OCI-LY3 (cell line): Measurements from ENCODE around the gene UGT1A5.

Experiments
- H2AFZ ChIP-seq: fragments of 200-600, 300-600 bp; shearing (Covaris generic); 2 replicates; pipeline ENCODE4 v1.6.0; 2014; ENCODE audit warnings: antibody characterized with exemption, low read depth, low read length
- H3K27ac ChIP-seq: fragments of 200-600, 300-600 bp; sonication (generic); 2 replicates; pipeline ENCODE4 v1.5.1; 2014; ENCODE audit warnings: mild to moderate bottlenecking, low read length, moderate library complexity, mixed read lengths
- H3K27me3 ChIP-seq: fragments of 200-600, 300-600 bp; sonication (generic); 2 replicates; pipeline ENCODE4 v1.6.1; 2014; ENCODE audit warnings: low read depth, low read length, mixed read lengths
- H3K36me3 ChIP-seq: fragments of 200-600, 300-600 bp; sonication (generic); replicated peaks from 2 replicates; pipeline ENCODE3; 2014; ENCODE audit warnings: low read depth, low read length, mixed read lengths
- H3K4me1 ChIP-seq: fragments of 300-600, 200-600 bp; sonication (generic); 2 replicates; pipeline ENCODE4 v1.6.1; 2014; ENCODE audit warnings: low read length, mixed read lengths
- H3K4me2 ChIP-seq: fragments of 200-600, 300-600 bp; sonication (generic); 2 replicates; pipeline ENCODE4 v1.6.1; 2014; ENCODE audit warnings: low read length, mixed read lengths
- H3K4me3 ChIP-seq: fragments of 300-600, 200-600 bp; sonication (generic); 2 replicates; pipeline ENCODE4 v1.5.1; 2014; ENCODE audit warnings: antibody characterized with exemption, mild to moderate bottlenecking, low read length, moderate library complexity
- H3K79me2 ChIP-seq: fragments of 300-600, 200-600 bp; shearing (Covaris generic); 2 replicates; pipeline ENCODE4 v1.6.1; 2014; ENCODE audit warnings: mild to moderate bottlenecking, low read length, mixed read lengths
- H3K9ac ChIP-seq: fragments of 300-600, 200-600 bp; shearing (Covaris generic); 2 replicates; pipeline ENCODE4 v1.6.0; 2014; ENCODE audit warnings: mild to moderate bottlenecking, low read length, moderate library complexity
- H3K9me3 ChIP-seq: fragments of 200-600, 300-600 bp; shearing (Covaris generic); 2 replicates; pipeline ENCODE4 v1.6.1; 2014; ENCODE audit warnings: low read length, mixed read lengths; ENCODE audit not compliant: insufficient read depth
- H4K20me1 ChIP-seq: fragments of 200-600, 300-600 bp; sonication (generic); 2 replicates; pipeline ENCODE4 v1.6.1; 2016; ENCODE audit warnings: low read length, mixed read lengths; ENCODE audit not compliant: insufficient read depth
- EZH2phosphoT487 ChIP-seq: fragments of 200-600 bp; shearing (Covaris generic); IDR thresholded peaks from 2 replicates; pipeline ENCODE4 v1.6.1; 2018; ENCODE audit warnings: antibody characterized with exemption, mixed run types, low read depth
- TF ChIP-seq, protein P1 (sequence below): fragments of 200-600, 300-600 bp; sonication (generic); IDR thresholded peaks from 2 replicates; pipeline ENCODE4 v1.5.1; 2014; ENCODE audit warnings: antibody characterized with exemption, low read length, low read depth

Gene UGT1A5

DNA sequence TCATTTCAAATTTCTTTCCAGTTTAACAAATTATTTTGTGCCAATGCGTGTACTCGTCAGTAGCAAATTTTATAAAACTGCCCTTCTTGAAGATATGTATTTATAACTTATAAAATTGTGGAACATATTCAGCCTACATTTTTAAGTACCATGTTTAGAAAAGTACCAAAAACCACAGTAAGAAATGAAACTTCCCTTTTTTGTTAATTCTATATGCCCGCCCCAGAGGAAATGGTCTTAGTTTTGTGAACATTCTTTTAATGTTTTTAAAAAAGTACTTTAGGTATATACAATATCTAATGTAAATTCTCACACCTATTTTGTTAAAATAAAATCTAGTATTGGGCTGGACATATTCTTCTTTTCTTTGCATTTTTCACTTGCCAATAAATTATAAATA lies 39.8 kb upstream of the UGT1A5 start:
- H3K4me2 ChIP-seq = no peak overlapping the region
- H3K36me3 ChIP-seq = no peaks in the 10 kb centered on the region
- H4K20me1 ChIP-seq = no peaks in the 10 kb centered on the region
- H3K27ac ChIP-seq = no peak overlapping the region
- H3K9me3 ChIP-seq = no peaks in the 10 kb centered on the region
- no peaks in the 10 kb centered on the region for H3K27me3 ChIP-seq
- H2AFZ ChIP-seq = no peak overlapping the region
- no peak overlapping the region for H3K9ac ChIP-seq
- TF ChIP-seq, protein P1, sequence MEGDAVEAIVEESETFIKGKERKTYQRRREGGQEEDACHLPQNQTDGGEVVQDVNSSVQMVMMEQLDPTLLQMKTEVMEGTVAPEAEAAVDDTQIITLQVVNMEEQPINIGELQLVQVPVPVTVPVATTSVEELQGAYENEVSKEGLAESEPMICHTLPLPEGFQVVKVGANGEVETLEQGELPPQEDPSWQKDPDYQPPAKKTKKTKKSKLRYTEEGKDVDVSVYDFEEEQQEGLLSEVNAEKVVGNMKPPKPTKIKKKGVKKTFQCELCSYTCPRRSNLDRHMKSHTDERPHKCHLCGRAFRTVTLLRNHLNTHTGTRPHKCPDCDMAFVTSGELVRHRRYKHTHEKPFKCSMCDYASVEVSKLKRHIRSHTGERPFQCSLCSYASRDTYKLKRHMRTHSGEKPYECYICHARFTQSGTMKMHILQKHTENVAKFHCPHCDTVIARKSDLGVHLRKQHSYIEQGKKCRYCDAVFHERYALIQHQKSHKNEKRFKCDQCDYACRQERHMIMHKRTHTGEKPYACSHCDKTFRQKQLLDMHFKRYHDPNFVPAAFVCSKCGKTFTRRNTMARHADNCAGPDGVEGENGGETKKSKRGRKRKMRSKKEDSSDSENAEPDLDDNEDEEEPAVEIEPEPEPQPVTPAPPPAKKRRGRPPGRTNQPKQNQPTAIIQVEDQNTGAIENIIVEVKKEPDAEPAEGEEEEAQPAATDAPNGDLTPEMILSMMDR = no peak
- no peak for TF ChIP-seq EZH2phosphoT487
- H3K4me3 ChIP-seq = no peak overlapping the region
- no peaks in the 10 kb centered on the region for H3K79me2 ChIP-seq
- no peaks in the 10 kb centered on the region for H3K4me1 ChIP-seq

DNA sequence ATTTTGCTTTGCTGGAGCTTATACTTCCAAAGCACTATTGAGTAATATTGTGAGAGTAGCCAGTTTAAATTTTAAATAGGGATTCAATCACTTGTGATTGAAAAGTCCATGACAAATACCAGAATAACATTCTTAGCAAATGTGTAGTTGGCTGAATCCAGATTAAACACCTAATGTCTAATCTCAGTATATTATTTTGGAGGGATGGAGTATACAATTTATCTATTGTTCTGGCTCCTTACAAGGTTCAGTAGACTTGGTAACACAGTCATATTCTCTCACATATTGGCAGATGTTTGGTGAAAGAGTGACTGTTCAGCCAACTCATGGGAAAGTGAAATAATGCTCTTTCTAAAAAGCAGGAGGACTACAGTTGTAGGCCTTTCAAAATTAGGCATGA lies 38.8 kb upstream of the UGT1A5 start:
- Histone ChIP-seq H3K4me1 (no peaks in the 10 kb centered on the region), H3K9me3 (no peaks in the 10 kb centered on the region), H3K4me3 (no peak overlapping the region), H3K9ac (no peak overlapping the region), H3K27ac (no peak overlapping the region), H2AFZ (no peak overlapping the region), H3K36me3 (no peaks in the 10 kb centered on the region), H3K27me3 (no peaks in the 10 kb centered on the region), H3K4me2 (no peak overlapping the region), H3K79me2 (no peaks in the 10 kb centered on the region), H4K20me1 (no peaks in the 10 kb centered on the region)
- TF ChIP-seq, protein P1 = no peak
- TF ChIP-seq EZH2phosphoT487 = no peak

DNA sequence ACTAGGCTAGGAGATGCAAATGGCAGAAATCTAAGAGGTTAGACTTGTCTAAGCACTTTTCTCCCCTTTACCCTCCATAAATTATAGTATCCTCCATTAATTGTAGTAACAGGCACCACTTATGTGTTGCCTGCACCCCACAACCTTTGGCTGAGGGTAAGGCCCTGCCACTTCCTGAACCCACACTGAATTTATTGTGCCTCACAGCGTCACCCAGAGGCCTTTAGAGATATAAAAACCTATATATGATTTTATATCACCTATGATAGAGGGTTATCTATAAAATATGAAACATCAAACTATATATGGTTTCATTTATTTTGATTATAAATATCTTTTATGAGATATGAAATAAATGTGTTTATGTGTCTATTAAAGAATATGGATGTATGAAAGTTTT lies 38.4 kb upstream of the UGT1A5 start:
- Histone ChIP-seq H2AFZ (no peak overlapping the region), H3K27me3 (no peaks in the 10 kb centered on the region), H3K79me2 (no peaks in the 10 kb centered on the region), H3K36me3 (no peaks in the 10 kb centered on the region), H3K4me2 (no peak overlapping the region), H3K9me3 (no peaks in the 10 kb centered on the region), H3K4me1 (no peaks in the 10 kb centered on the region), H3K27ac (no peak overlapping the region), H3K4me3 (no peak overlapping the region), H4K20me1 (no peaks in the 10 kb centered on the region), H3K9ac (no peak overlapping the region)
- TF ChIP-seq EZH2phosphoT487 = no peak
- TF ChIP-seq, protein P1 = 0 out of 2 replicates have a peak, but pooled peaks have one; percentile 12

DNA sequence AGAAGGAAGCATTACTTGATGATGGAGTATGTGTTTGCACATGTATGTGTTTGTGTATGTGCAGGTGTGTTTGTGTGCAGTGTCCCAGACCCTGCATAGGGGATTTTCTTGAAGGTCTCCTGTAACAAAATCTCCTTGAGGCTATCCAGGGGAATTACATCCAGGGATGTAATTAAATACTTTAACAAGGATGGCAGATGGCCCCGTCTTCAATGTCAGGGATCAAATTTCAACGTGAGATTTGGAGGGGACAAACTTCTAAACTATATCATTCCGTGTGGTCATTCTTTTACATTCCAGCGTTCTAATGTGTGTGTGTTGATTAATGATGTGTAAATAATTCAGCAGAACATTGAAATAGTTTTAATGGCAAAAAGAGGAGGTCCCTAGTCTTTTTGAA lies 37.7 kb upstream of the UGT1A5 start:
- Histone ChIP-seq H4K20me1 (no peaks in the 10 kb centered on the region), H3K9ac (no peak overlapping the region), H3K4me1 (no peaks in the 10 kb centered on the region), H2AFZ (no peak overlapping the region), H3K27me3 (no peaks in the 10 kb centered on the region), H3K4me3 (no peak overlapping the region), H3K79me2 (no peaks in the 10 kb centered on the region), H3K4me2 (no peak overlapping the region), H3K9me3 (no peaks in the 10 kb centered on the region), H3K36me3 (no peaks in the 10 kb centered on the region), H3K27ac (no peak overlapping the region)
- TF ChIP-seq EZH2phosphoT487 = no peak
- TF ChIP-seq, protein P1 = no peak
